ENCODE measurements around the gene FAM20C.

The FAM20C gene

DNA sequence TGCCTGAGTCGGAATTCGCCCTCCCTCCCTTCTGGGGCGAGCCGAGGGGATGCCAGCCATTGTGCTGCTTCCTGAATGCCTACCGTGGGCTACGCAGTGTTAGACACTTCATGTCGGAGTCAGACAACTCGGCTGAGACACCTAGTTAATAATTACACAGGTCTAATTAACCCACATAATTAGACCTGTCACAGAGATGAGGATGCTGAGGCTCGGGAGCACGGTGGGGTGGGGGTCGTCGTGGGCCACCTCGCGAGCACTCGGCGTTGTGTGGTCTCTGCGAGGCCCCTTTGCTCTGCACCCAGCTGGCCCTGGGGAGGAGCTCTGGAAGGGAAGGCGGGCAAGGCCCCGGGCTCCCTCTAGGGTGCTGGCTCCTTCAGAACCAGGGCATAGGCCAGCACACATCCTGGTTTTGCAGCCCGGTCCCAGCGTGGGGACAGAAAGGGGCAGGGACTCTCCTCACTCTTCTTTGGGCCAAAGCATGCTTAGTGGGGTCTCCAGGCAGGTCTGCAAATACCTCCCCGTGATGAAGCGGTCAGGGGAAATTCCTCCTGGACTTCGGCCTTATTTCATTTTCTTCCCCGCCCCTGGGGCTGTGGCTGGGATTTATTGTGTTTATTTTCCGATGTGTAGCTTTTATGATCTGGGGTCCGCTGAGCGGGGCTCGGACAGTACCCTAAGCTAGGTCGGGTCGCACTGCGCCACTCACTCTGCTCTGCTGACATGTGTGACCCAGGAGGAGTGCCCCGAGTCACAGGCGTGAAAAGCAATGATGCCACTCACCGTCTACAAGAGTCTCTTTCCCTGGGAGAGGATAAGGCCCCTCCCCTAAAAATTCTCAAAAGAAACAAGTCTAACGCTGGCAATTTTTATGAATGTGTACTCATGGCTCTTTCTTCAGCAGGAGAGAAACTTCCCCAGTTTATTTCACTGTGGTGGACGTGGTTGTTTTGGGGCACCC is 92.7 kb downstream of the FAM20C start:
- H3K4me3 ChIP-seq (replicated peaks; ENCODE audit: insufficient read depth, low read length), result no peak overlapping the region
- H3K27ac ChIP-seq (replicated peaks), result no peak overlapping the region
- peaks cover under 1% of the 10 kb centered on the region for H3K27me3 ChIP-seq (ENCODE audit: insufficient read depth, poor library complexity, severe bottlenecking)
- DNase-seq (ENCODE audit: low read depth in 1 of 2, low spot score in 1 of 2), result no peak
- TF ChIP-seq GABPA (IDR thresholded peaks at IDR 0.05; ENCODE audit: low read depth) (no peak), SPI1 (IDR thresholded peaks at IDR 0.05; ENCODE audit: borderline replicate concordance, low read depth) (no peak), POLR2AphosphoS5 (IDR thresholded peaks at IDR 0.05; ENCODE audit: low read depth) (no peak)
- TF ChIP-seq, protein P1, sequence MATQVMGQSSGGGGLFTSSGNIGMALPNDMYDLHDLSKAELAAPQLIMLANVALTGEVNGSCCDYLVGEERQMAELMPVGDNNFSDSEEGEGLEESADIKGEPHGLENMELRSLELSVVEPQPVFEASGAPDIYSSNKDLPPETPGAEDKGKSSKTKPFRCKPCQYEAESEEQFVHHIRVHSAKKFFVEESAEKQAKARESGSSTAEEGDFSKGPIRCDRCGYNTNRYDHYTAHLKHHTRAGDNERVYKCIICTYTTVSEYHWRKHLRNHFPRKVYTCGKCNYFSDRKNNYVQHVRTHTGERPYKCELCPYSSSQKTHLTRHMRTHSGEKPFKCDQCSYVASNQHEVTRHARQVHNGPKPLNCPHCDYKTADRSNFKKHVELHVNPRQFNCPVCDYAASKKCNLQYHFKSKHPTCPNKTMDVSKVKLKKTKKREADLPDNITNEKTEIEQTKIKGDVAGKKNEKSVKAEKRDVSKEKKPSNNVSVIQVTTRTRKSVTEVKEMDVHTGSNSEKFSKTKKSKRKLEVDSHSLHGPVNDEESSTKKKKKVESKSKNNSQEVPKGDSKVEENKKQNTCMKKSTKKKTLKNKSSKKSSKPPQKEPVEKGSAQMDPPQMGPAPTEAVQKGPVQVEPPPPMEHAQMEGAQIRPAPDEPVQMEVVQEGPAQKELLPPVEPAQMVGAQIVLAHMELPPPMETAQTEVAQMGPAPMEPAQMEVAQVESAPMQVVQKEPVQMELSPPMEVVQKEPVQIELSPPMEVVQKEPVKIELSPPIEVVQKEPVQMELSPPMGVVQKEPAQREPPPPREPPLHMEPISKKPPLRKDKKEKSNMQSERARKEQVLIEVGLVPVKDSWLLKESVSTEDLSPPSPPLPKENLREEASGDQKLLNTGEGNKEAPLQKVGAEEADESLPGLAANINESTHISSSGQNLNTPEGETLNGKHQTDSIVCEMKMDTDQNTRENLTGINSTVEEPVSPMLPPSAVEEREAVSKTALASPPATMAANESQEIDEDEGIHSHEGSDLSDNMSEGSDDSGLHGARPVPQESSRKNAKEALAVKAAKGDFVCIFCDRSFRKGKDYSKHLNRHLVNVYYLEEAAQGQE (IDR thresholded peaks at IDR 0.05; ENCODE audit: insufficient replicate concordance, low read depth), result no peak
- TF ChIP-seq, protein P2, sequence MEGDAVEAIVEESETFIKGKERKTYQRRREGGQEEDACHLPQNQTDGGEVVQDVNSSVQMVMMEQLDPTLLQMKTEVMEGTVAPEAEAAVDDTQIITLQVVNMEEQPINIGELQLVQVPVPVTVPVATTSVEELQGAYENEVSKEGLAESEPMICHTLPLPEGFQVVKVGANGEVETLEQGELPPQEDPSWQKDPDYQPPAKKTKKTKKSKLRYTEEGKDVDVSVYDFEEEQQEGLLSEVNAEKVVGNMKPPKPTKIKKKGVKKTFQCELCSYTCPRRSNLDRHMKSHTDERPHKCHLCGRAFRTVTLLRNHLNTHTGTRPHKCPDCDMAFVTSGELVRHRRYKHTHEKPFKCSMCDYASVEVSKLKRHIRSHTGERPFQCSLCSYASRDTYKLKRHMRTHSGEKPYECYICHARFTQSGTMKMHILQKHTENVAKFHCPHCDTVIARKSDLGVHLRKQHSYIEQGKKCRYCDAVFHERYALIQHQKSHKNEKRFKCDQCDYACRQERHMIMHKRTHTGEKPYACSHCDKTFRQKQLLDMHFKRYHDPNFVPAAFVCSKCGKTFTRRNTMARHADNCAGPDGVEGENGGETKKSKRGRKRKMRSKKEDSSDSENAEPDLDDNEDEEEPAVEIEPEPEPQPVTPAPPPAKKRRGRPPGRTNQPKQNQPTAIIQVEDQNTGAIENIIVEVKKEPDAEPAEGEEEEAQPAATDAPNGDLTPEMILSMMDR (IDR thresholded peaks at IDR 0.05; ENCODE audit: insufficient read depth, low read length), result no peak

DNA sequence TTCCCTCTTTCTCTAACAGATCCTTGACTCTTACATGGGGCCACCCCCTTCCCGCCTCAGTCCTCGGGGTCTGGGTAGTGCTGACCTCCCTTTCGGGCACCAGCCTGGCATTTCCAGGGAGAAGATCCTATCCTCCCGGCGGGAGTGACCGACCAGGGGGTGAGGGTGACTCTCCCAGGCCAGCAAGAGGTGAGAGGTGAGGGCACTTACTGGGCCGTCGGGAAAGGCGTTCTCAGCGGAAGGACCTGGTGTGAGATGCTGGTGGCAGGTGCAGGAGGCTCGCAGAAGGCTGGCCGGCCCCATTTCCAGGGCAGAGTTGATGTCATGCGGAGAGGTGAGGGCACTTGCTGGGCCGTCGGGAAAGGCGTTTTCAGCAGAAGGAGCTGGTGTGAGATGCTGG is 93.4 kb downstream of the FAM20C start:
- Histone ChIP-seq H3K4me3 (replicated peaks; ENCODE audit: insufficient read depth, low read length) (no peak overlapping the region), H3K27me3 (ENCODE audit: insufficient read depth, poor library complexity, severe bottlenecking) (peaks cover 2% of the 10 kb centered on the region), H3K27ac (replicated peaks) (no peak overlapping the region)
- TF ChIP-seq POLR2AphosphoS5 (IDR thresholded peaks at IDR 0.05; ENCODE audit: low read depth), result no peak
- TF ChIP-seq, protein P2 (IDR thresholded peaks at IDR 0.05; ENCODE audit: insufficient read depth, low read length), result no peak
- TF ChIP-seq SPI1 (IDR thresholded peaks at IDR 0.05; ENCODE audit: borderline replicate concordance, low read depth), result no peak
- TF ChIP-seq GABPA (IDR thresholded peaks at IDR 0.05; ENCODE audit: low read depth), result no peak
- TF ChIP-seq, protein P1 (IDR thresholded peaks at IDR 0.05; ENCODE audit: insufficient replicate concordance, low read depth), result no peak
- no peak for DNase-seq (ENCODE audit: low read depth in 1 of 2, low spot score in 1 of 2)

DNA sequence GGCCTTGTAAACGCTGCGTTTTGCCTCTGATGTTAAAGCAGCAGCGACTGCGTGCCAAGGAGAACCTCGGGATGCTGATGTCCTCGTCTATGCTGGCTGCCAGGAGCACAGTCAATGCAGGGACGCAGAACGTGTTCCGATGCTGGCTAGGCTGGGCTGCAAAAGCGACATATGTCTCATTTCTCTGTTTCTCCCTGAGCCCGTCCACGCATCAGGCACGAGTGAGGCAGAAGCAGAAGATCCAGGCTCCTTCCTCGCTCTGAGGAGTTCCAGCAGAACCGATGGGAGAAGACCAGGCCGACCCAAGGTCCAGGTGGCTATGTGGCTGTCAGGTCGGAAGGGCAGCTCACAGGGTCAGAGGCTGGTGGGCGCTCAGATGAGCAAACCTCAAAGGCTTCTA is 93.9 kb downstream of the FAM20C start:
- TF ChIP-seq GABPA (IDR thresholded peaks at IDR 0.05; ENCODE audit: low read depth), result no peak
- peaks cover 2% of the 10 kb centered on the region for H3K27me3 ChIP-seq (ENCODE audit: insufficient read depth, poor library complexity, severe bottlenecking)
- H3K27ac ChIP-seq (replicated peaks), result no peak overlapping the region
- DNase-seq (ENCODE audit: low read depth in 1 of 2, low spot score in 1 of 2), result no peak
- no peak overlapping the region for H3K4me3 ChIP-seq (replicated peaks; ENCODE audit: insufficient read depth, low read length)

- no peak for TF ChIP-seq GABPA (IDR thresholded peaks at IDR 0.05; ENCODE audit: low read depth)
- TF ChIP-seq, protein P2 (IDR thresholded peaks at IDR 0.05; ENCODE audit: insufficient read depth, low read length), result no peak
- TF ChIP-seq, protein P1 (IDR thresholded peaks at IDR 0.05; ENCODE audit: insufficient replicate concordance, low read depth), result no peak
- TF ChIP-seq POLR2AphosphoS5 (IDR thresholded peaks at IDR 0.05; ENCODE audit: low read depth), result no peak
- TF ChIP-seq SPI1 (IDR thresholded peaks at IDR 0.05; ENCODE audit: borderline replicate concordance, low read depth), result no peak
- no peak for DNase-seq (ENCODE audit: low read depth in 1 of 2, low spot score in 1 of 2)
- H3K27me3 ChIP-seq (ENCODE audit: insufficient read depth, poor library complexity, severe bottlenecking), result peaks cover 8% of the 10 kb centered on the region
- H3K4me3 ChIP-seq (replicated peaks; ENCODE audit: insufficient read depth, low read length), result no peak overlapping the region
- no peak overlapping the region for H3K27ac ChIP-seq (replicated peaks)
These were observed 96.3 kb downstream of the FAM20C start for GRCh38 chr7:288671-289101.

Data from HL-60 (cell line).